DND-41 (cell line): ENCODE measurements around the gene OGDH.
"Not testable (repeated sequence)": the region's sequence is repeated elsewhere in the genome, so short reads cannot be mapped to it uniquely, and the experiment has no call there.

Experiments used
- ATAC-seq: fragments of 200-7000 bp; cut with Tn5 transposase; 3 replicates; pipeline ENCODE4 v1.9.1; 2021; ENCODE audit warnings: low read depth; ENCODE audit not compliant: insufficient read depth
- DNase-seq: peaks from one replicate; pipeline ENCODE4 v3.0.0-alpha.2; 2020
- H2AFZ ChIP-seq: 2 replicates; pipeline ENCODE4 v1.6.0; 2012; ENCODE audit warnings: low read depth, low read length
- H3K27ac ChIP-seq: 2 replicates; pipeline ENCODE4 v1.5.1; 2012; ENCODE audit warnings: low read length, inconsistent platforms
- H3K27me3 ChIP-seq: fragments of 200-600 bp; sonication (generic); 2 replicates; pipeline ENCODE4 v1.6.0; 2012; ENCODE audit warnings: low read length, mild to moderate bottlenecking, inconsistent platforms; ENCODE audit not compliant: insufficient read depth, poor library complexity
- H3K36me3 ChIP-seq: 2 replicates; pipeline ENCODE4 v1.5.1; 2012; ENCODE audit warnings: low read length, inconsistent platforms; ENCODE audit not compliant: insufficient read depth
- H3K4me1 ChIP-seq: 2 replicates; pipeline ENCODE4 v1.5.1; 2012; ENCODE audit warnings: mild to moderate bottlenecking, low read length; ENCODE audit not compliant: insufficient read depth
- H3K4me2 ChIP-seq: 2 replicates; pipeline ENCODE4 v1.6.0; 2012; ENCODE audit warnings: mild to moderate bottlenecking, moderate library complexity, low read length, inconsistent platforms; ENCODE audit not compliant: insufficient read depth
- H3K4me3 ChIP-seq, 2 experiments: fragments of 200-600 bp in 1 of 2; shearing (Covaris generic) in 1 of 2; 2 replicates each; pipeline ENCODE4 v1.5.1; 2012 to 2016; ENCODE audit warnings: inconsistent platforms in 2 of 2, low read length in 2 of 2, mild to moderate bottlenecking in 2 of 2, low read depth in 1 of 2, moderate library complexity in 1 of 2
- H3K79me2 ChIP-seq: 2 replicates; pipeline ENCODE4 v1.6.0; 2012; ENCODE audit warnings: low read length, inconsistent platforms; ENCODE audit not compliant: insufficient read depth
- H3K9ac ChIP-seq: 2 replicates; pipeline ENCODE4 v1.6.0; 2012; ENCODE audit warnings: low read depth, mild to moderate bottlenecking, inconsistent platforms, low read length, moderate library complexity
- H3K9me3 ChIP-seq: 2 replicates; pipeline ENCODE4 v1.5.1; 2012; ENCODE audit warnings: low read length, moderate library complexity, mild to moderate bottlenecking, inconsistent platforms; ENCODE audit not compliant: insufficient read depth, severe bottlenecking
- H4K20me1 ChIP-seq: 2 replicates; pipeline ENCODE4 v1.6.0; 2012; ENCODE audit warnings: low read length; ENCODE audit not compliant: insufficient read depth
- EZH2 ChIP-seq: IDR thresholded peaks from 3 replicates; pipeline ENCODE4 v1.6.1; 2012; ENCODE audit warnings: borderline replicate concordance, low read depth, mild to moderate bottlenecking, moderate library complexity, low read length, inconsistent platforms; ENCODE audit not compliant: severe bottlenecking
- TF ChIP-seq, protein P1 (sequence below): IDR thresholded peaks from 2 replicates; pipeline ENCODE4 v1.5.1; 2012; ENCODE audit warnings: borderline replicate concordance, low read length, moderate library complexity, mild to moderate bottlenecking; ENCODE audit not compliant: poor library complexity, severe bottlenecking; ENCODE audit errors: extremely low read depth

Gene OGDH

DNA sequence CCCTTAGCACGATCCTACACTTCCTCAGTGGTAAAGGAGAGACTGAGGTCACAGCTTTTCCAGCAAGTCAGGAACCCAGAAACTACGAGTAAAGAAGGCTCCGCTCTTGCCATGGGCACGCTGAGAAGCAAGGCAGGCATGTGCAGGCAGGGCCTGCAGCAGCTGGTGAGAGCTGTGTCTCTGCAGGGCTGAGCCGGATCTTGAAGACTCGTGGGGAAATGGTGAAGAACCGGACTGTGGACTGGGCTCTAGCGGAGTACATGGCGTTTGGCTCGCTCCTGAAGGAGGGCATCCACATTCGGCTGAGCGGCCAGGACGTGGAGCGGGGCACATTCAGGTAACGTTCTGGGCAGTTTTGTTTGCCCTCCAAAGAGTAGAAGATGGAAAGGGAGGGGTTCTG is 90.3 kb downstream of the OGDH start:
- ATAC-seq (no peak), DNase-seq (no peak)
- Histone ChIP-seq H3K79me2 (no peaks in the 10 kb centered on the region), H2AFZ (no peak overlapping the region), H3K36me3 (peaks cover 86% of the 10 kb centered on the region), H4K20me1 (no peaks in the 10 kb centered on the region), H3K9ac (no peak overlapping the region), H3K27ac (no peak overlapping the region), H3K27me3 (no peaks in the 10 kb centered on the region), H3K4me3 (no peak overlapping the region), H3K4me1 (no peaks in the 10 kb centered on the region), H3K9me3 (no peaks in the 10 kb centered on the region), H3K4me2 (no peak overlapping the region)
- TF ChIP-seq, protein P1, sequence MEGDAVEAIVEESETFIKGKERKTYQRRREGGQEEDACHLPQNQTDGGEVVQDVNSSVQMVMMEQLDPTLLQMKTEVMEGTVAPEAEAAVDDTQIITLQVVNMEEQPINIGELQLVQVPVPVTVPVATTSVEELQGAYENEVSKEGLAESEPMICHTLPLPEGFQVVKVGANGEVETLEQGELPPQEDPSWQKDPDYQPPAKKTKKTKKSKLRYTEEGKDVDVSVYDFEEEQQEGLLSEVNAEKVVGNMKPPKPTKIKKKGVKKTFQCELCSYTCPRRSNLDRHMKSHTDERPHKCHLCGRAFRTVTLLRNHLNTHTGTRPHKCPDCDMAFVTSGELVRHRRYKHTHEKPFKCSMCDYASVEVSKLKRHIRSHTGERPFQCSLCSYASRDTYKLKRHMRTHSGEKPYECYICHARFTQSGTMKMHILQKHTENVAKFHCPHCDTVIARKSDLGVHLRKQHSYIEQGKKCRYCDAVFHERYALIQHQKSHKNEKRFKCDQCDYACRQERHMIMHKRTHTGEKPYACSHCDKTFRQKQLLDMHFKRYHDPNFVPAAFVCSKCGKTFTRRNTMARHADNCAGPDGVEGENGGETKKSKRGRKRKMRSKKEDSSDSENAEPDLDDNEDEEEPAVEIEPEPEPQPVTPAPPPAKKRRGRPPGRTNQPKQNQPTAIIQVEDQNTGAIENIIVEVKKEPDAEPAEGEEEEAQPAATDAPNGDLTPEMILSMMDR, result no peak
- no peak for TF ChIP-seq EZH2

DNA sequence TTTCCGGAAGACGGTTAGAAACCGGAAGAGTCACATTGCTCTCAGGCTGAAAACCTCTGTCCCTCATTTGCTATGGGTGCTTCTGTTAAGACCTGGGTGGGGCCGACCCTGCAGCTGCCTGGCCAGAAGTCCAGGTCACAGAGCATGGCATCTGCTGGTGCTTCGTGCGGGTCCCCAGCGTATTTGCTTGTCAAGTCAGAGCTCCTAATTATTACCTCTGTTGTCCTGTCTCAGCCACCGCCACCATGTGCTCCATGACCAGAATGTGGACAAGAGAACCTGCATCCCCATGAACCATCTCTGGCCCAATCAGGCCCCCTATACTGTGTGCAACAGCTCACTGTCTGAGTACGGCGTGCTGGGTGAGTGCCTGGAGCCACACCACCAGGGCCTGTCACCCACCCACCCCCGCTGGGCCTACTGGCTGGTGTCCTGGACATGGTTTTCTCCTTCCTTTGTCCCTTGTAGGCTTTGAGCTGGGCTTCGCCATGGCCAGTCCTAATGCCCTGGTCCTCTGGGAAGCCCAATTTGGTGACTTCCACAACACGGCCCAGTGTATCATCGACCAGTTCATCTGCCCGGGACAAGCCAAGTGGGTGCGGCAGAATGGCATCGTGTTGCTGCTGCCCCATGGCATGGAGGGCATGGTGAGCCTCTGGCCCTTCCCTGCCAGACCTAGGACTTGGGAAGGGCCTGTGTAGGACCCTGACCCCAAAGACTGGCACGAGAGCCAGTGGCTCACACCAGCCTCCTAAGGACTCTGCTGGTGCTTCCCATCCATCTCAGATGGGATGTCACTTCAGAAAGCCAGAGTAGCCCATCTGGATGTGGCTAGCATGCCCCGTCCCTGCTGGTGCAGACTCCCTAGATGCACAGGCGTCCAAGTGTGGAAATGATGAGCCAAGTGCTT is 91.0 kb downstream of the OGDH start:
- Histone ChIP-seq H3K4me2 (no peak overlapping the region), H3K79me2 (no peaks in the 10 kb centered on the region), H3K9me3 (no peaks in the 10 kb centered on the region), H3K27ac (no peak overlapping the region), H3K4me3 (no peak overlapping the region), H4K20me1 (no peaks in the 10 kb centered on the region), H3K4me1 (no peaks in the 10 kb centered on the region), H2AFZ (no peak overlapping the region), H3K36me3 (peaks cover 84% of the 10 kb centered on the region), H3K9ac (no peak overlapping the region), H3K27me3 (no peaks in the 10 kb centered on the region)
- ATAC-seq (no peak), DNase-seq (no peak)
- TF ChIP-seq EZH2, result no peak
- TF ChIP-seq, protein P1, result no peak

DNA sequence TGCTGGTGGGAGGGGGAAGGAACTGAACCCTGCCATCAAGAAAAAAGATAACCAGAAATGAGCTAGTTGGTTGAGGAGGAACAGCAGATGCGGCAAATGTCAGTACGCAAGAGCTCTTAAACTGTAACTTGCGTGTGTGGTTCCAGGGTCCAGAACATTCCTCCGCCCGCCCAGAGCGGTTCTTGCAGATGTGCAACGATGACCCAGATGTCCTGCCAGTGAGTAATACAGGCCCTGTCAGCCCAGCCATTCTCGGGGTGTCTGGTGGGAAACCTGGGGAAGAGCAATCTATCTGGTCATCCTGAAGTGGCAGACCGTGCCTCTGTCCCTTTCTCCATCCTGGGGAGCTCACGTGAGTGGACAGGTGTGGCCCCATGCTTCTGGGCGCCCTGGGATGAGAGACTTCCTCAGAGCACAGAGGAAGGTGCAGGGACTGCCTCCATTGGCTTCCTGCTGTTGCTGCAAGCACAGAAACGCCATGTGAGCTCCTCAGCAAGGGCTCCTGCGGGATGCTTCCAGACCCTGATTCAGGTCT is 91.7 kb downstream of the OGDH start:
- Histone ChIP-seq H3K79me2 (no peaks in the 10 kb centered on the region), H3K4me2 (no peak overlapping the region), H3K4me3 (no peak overlapping the region), H4K20me1 (no peaks in the 10 kb centered on the region), H3K9me3 (no peaks in the 10 kb centered on the region), H3K36me3 (peaks cover 83% of the 10 kb centered on the region), H3K9ac (no peak overlapping the region), H3K27ac (no peak overlapping the region), H2AFZ (no peak overlapping the region), H3K27me3 (no peaks in the 10 kb centered on the region), H3K4me1 (no peaks in the 10 kb centered on the region)
- DNase-seq (no peak), ATAC-seq (no peak)
- no peak for TF ChIP-seq EZH2
- TF ChIP-seq, protein P1, result no peak

DNA sequence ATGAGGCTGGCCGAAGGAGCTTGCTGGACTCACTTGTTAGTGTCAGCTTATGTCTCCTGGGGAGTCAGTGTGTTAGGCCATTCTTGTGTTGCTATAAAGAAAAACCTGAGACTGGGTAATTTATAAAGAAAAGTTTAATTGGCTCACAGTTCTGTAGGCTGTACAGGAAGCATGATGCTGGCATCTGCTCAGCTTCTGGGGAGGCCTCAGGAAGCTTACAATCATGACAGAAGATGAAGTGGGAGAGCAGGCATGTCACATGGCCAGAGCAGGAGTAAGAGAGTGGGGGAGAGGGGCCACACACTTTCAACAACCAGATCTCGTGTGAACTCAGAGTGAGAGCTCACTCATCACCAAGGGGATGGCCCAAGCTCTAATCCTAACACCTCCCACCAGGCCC is 93.2 kb downstream of the OGDH start:
- H3K79me2 ChIP-seq, ATAC-seq, H4K20me1 ChIP-seq, DNase-seq, H3K4me2 ChIP-seq, H3K4me1 ChIP-seq, H3K4me3 ChIP-seq, H3K9me3 ChIP-seq, H3K9ac ChIP-seq, H3K27ac ChIP-seq, H3K27me3 ChIP-seq, H2AFZ ChIP-seq: not testable (repeated sequence)
- H3K36me3 ChIP-seq, result peaks cover 71% of the 10 kb centered on the region
